Dedifferentiated amniotic fluid mesenchymal stem cell (primary cell): ENCODE data around the gene LCOR.
A peak's percentile ranks its signal among the peaks of the same experiment; 100 is the strongest.
"Not testable (repeated sequence)": the region's sequence is repeated elsewhere in the genome, so short reads cannot be mapped to it uniquely, and the experiment has no call there.

Source experiments
- DNase-seq: peaks from one replicate; pipeline ENCODE4 v3.0.0-alpha.2; 2016; ENCODE audit errors: extremely low spot score

Gene LCOR

DNA sequence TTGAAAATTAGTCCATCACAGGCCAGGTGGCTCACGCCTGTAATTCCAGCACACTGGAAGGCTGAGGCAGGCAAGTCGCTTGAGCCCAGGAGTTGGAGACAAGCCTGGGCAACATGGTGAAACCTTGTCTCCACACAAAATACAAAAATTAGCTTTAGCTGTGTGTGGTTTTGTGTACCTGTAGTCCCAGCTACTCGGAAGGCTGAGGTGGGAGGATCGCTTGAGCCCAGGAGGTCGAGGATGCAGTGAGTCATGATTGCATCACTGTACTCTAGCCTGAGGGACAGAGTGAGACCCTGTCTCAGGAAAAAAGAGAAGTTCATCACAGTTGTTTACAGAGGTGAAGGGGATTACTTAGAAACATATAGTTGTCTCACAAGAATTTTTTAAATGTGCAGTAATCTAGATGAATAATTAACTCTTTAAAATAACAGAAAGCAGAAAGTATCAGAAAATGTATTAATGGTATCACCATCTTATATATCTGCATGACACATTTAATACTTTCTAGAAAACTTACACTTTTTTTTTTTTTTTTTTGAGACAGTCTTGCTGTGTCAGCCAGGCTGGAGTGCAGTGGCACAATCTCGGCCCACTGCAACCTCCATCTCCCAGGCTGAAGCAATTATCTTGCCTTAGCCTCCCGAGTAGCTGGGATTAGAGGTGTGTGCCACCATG lies 8.9 kb downstream of the LCOR start:
- no peak for DNase-seq

DNA sequence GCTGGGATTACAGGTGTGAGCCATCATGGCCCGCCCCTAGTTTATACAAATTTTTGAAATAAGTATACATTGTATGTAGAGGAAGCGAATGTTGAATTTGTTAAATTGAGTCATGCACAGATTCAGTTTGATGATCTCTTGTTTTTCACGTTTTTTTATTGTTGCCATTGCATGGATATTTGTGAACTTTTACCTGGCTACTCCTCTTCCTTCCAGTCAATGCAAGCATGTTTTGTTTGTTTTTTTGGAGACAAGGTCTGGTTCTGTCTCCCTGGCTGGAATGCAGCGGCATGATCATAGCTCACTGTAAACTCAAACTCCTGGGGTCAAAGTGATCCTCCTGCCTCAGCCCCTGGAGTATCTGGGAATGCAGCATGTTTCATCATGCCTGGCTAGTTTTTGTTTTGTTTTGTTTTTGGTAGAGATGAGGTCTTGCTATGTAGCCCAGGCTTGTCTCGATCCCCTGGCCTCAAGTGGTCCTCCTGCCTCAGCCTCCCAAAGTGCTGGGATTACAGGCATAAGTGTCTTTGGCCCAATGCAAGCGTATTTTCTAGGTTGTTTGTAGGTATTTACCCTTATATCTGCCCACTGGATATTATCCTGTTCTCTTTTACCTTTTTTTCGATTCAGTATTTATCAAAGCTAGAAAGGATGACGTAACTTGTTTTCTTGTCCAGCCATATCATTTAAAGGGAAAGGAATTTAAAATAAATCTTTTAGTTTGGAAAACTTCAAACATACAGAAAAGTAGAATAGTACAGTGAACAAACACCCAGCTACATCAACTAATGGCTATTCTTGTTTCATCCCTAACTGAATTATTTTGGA lies 11.0 kb downstream of the LCOR start:
- DNase-seq: no peak

DNA sequence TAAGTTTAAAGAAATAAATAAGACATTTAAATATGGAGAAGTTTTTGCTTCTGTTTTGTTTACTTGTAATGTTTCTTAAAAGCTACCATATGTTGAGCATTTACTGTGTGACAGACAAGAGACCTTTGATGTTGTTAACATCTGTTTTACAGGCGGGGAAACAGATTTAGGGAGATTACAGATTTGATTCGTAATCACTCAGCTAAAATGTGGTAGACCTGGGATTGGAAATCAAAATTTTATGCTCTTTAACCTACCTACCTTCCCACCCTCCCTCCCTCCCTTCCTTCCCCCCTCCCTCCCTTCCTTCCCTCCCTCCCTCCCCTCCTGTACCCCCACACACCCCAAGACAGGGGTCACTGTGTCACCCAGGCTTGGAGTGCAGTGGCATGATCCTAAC lies 11.7 kb downstream of the LCOR start:
- DNase-seq: no peak

DNA sequence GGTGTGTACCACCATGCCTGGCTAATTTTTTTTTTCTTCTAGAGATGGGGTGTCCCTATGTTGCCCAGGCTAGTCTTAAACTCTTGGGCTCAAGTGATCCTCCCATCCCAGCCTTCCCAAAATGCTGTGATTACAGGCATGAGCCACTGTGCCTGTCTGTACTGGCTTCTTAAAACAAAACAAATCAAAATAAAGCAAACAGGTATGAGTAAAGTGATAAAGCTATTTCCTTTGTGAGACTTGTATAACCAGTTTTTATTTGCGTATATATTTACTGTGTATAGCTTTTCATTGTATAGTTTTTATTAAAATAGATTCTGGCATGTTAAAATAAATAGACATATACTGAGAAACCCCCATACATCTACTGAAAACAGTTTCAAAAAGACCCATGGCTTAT lies 14.3 kb downstream of the LCOR start:
- no peak for DNase-seq

DNA sequence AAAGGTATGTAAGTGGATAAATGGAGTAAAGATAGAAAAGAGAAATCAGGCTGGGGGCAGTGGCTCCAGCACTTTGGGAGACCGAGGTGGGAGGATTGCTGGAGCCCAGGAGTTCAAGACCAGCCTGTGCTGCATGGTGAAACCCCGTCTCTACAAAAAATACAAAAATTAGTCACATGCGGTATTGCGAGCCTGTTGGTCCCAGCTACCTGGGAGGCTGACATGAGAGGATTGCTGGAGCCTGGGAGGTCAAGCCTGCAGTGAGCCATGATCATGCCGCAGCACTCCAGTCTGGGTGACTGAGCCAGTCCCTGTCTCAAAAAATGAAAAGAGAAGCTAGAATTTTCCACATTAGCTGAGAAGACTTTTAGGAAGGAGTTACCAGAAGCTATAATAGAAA lies 14.8 kb downstream of the LCOR start:
- no peak for DNase-seq

DNA sequence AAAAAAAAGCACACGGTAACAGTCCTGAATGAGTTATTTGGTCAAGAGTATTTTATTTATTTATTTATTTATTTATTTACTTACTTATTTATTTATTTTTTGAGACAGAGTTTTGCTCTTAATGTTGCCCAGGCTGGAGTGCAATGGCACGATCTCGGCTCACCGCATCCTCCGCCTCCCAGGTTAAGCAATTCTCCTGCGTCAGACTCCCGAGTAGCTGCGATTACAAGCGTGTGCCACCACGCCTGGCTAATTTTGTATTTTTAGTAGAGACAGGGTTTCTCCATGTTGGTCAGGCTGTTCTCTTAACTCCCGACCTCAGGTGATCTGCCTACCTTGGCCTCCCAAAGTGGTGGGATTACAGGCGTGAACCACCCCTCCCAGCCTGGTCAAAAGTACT lies 15.3 kb downstream of the LCOR start:
- not testable (repeated sequence) for DNase-seq

DNA sequence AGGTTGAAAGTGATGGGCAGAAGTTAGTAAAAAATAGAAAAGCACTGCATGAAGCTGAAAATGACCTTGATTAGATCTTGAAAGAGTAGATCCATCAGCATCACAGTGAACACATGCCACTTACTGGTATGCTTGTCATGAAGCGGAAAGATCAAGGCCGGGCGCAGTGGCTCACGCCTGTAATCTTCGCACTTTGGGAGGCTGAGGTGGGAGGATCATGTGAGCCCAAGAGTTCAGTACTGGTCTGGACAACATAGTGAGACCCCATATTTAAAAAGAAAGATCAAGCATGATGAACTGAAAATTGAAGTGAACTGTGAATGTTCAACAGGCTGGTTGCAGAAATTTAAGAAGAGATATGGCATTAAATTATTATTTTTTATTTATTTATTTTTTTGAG lies 18.0 kb downstream of the LCOR start:
- no peak for DNase-seq

DNA sequence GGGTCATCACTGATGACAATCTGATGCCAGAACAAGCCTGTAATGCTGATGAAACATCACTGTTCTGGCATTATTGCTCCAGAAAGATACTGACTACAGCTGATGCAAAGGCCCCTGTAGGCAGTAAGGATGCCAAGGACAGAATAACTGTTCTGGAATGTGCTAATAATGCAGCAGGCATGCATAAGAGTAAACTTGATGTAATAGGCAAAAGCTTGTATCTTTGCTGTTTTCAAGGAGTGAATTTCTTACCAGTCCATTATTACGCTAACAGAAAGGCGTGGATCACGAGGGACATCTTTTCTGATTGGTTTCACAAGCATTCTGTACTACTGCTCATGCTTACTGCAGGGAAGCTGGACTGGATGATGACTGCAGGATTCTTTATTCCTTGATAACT lies 18.7 kb downstream of the LCOR start:
- peak; percentile 97 for DNase-seq

DNA sequence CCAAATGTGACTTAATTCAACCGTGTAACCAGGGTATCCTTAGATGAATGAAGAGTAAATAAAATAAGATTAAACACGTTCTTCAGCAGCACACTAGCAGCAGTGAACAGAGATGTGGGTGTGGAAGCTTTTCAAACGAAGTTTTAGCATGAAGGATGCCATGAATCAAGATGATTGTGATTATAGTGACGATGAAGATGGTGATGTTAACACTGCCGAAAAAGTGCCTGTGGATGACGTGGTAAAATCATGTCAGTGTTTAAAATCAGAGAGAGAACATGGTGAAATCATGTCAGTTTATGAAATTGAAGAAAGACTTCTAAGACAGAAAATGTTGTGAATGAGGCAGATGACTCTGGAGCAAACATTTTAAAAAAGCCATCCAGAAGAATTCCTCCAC lies 19.2 kb downstream of the LCOR start:
- DNase-seq: peak; percentile 23

DNA sequence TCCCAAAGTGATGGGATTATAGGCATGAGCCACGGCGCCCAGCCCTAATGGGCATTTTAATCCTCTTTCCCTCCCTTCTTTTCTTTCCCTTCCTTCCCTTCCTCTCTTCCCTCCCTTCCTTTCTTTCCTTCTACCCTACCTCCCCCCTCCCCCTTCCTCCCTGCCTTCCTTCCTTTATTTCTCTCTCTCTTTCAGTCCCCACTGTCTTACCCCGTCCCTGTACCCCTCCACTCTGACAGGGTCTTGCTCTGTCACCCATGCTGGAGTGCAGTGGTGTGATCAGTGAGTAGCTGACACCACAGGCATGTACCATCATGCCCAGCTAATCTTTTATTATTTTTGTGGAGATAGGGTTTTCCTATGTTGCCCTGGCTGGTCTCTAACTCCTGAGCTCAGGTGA lies 24.2 kb downstream of the LCOR start:
- DNase-seq: no peak

DNA sequence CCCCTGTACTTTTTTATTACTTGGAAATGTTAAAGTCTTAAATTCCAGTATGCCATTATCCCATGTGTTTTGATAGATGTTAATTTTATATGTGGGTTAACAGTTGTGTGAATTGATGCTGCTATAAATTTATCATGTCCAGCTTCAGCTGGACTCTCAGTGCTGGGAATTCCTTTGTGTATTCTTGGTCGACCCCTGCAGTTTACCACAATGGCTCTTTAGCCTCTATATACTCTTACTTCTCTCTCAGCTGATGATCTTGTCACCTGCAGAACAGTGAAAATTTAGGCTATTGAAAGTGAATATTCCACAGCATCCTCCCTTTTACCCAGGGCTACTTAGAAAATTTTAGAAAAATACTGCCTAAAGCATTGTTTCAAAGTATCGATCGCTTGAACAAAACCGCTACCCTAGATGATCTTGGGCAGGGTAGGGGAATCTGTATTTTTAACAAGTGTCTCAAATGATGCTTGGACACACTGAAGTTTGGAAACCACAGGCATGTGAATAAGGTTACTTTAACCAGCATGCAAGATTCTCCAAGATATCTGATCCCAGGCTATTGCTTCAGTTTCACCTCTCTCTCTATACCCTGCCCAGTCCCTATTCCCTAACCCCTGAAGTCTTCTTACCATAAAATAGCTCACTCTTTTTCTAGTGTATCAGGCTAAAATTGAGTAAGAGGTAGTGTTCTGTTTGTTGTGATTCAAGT lies 25.4 kb downstream of the LCOR start:
- DNase-seq: no peak

DNA sequence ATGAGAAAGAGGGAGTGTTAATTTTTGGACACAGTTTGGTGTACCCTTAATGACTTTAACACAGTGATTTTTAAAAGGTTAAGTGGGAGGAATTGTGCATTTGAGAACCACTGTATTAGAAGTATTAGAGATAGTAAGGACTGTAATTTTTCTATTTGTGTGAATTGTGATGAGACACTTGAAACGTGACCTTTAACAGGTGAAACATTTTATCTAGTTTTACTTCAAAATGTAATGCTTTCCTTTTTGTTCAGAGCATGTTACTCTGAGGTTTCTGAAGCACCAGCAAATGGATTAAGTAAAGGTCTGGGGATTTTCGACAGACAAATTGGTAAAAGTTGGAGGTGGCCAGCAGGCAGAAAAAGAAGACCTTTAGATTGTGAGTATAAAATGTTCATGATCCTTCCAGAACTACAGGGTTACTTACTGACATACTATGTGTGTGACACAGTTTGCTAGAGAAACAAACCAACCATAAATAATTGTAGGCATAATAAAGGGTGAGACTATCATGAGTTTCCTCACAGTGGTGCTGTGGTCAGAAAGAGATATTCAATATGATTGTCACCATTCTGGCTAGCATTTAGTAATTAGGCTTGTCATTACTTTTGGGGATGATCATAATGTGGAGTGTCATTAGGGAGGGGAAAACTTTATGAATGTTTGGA lies 26.1 kb downstream of the LCOR start:
- DNase-seq: no peak

DNA sequence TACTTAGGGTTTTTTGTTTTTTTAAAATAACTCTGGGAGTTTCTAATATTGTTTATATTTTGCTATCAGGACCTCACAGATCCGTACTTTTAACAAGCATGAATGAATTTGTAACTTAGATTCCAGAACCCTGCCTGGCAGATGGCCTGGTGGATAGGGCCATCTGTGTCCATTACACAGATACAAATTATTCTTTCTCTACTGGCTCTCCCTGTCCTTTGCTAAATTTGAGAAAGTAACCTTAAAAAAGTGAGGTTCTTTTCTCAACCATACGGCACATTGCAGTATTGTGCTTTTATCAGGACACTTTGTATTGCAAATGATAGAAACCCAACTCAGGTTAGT lies 26.6 kb downstream of the LCOR start:
- no peak for DNase-seq

DNA sequence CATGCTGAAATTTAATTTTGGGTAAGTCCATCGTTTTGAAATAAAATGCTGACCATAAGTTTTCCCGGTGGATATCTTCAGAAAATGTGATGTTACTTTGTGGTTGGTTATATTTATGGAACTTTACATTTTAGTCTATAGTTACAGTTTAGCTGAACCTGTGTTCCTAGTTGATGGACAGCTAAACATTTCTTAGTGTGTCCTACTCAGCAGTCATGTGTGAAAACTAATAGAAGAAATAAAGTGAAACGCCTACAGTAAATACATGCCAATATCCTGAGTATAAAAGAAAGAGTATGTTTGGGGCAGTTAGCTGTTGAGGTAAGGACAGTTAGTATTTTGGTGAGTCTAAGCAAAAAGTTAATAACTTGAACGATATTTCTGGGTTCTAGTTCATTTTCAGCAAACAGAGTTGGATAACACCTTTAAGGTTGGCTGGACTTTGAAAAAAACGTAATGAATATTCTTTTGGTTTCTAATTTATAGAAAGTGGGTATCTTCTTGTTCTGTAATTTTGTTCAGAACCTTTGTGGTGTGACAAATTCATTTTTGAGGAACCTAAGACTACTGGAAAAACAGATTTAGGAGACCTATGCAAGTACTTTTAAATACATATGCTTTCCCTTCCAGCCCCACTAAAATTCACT lies 28.7 kb downstream of the LCOR start:
- no peak for DNase-seq

DNA sequence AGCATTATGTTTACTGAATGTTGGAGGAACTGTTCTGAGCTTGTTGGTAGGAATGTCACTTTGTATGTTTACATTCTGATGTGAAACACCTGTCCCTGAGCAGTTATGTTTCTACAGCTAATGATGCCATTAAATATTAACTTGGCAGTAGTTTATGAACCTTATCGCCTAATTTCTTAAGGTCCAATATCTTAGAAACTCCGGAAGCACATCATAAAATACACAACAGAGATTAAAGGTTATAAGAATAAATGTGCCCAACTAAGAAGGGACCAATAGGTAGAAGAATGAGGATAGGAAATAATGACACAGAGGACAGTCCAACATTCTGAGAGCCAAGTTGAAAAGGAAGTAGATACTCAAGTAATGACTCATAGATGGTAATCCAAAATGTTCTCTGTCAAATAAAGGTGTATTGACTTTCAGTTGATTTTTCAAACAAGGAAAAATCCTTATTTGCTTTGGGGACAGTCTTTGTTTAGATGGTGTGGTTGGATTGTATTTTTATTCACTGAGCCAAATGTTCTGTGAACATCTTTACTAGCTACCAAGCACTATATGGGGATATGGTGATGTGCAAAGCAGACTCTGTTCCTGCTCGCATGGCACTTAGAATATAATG lies 31.9 kb downstream of the LCOR start:
- no peak for DNase-seq

DNA sequence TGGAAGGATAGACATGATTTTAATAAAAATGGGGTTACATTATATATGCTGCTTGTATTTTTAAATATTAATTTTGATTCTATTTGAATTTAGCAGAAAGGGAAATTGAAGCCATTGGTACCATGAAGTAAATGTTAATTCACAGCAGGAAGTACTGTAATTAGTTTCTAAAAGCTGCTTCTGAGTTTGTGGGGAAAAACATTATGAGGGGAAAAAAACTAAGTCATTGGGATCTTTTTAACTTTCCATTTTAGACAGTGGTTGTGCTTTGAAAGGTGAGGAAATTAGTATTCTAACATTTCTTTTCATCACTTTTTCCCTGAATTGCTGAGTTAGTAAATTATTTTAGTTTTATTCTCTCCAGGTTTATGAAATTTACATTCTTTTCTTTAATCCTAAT lies 41.0 kb downstream of the LCOR start:
- no peak for DNase-seq

DNA sequence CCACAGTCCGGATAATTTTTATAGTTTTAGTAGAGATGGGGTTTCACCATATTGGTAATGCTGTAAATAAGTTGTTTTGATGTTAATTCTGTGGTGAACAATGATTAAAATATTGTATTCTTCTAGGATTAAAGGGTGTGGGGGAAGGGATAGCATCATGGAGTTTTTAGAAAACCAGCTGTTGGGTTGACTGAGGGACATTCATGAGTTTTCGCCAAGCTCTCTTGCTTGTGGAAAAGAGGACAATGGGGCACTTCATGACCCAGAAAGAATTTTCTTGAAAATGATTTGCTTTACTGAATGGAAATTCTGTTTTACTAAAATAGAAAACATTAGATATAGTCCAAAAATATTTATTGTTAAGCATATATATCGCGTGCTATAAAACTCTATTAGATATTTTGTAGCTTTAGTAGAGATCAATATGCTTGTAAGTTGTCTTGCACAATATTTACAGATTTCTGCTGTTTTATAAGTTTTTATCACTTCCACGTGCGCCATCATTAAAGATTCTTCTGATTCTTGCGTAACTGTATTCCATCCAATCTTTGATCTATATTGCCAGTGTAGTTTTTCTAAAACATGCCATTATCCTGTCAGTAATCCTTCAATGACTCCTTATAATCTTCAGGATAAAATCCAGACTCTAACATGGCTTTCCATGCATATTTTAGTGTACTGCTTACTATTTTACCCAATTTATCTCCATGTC lies 41.8 kb downstream of the LCOR start:
- DNase-seq: no peak

DNA sequence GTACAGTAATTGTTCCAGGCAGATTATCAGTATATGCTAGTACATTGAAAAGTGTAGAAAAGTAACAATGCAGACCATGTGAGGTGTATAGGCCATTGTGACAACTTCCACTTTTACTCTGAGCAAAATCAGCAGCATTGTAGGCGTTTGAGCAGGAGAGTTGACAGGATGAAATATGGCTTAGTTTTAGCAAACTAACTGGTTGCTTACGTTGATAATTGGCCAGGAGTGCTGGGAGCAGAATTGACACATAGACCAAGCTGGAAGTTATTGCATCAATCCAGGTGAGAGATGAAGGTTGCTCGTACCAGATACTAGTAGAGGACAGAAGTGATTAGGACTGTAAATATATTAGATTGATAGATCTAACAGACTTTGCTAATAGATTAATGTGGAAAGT lies 46.0 kb downstream of the LCOR start:
- DNase-seq: no peak

DNA sequence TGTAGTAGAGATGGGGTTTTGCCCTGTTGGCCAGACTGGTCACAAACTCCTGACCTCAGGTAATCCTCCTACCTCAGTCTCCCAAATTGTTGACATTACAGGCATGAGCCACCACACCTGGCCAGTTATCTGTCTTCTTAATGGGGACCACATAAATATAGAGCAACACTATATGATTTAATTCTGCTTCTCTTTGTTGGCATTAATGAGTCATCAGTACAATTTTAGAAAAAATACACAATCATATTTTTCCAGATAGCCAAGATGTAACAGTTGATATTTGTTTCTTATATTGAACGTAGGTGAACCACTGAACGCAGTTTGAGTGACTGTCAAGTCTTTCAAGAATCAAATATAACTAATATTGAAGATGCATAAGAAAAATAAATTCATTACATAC lies 48.5 kb downstream of the LCOR start:
- DNase-seq: no peak

DNA sequence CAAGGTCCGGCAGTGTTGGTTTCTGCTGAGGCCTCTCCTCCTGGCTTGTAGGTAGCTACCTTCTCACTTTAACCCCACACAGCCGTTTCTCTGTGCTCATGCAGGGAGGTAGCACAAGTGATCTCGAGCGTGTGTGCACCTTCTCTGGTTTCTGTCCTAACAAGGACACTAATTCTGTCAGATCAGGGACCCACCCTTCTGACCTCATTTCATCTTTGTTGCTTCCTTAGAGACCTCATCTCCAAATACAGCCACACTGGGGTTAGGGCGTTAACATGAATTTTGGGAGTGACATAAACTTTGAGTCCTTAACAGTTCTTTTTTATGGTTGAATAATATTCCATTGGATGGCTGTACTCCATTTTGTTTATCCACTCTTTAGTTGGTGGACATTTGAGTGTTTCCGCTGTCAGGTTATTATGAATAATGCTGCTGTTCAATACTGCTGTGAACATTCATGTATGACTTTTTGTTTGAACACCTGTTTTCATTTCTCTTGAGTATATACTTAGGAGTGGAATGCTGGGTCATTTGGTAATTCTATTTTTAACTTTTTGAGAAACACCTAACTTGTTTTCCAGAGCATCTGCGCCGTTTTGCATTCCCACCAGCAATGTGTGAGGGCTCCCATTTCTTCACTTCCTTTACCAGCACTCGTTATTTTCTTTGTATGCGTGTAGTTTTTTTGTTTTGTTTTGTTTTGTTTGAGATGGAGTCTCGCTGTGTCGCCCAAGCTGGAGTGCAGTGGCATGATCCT lies 57.5 kb downstream of the LCOR start:
- DNase-seq: no peak
